ENCODE data around the gene C12orf54.

- no peak for TF ChIP-seq CTCF (IDR thresholded peaks at IDR 0.05; ENCODE audit: low read depth, low read length)
- no peak for TF ChIP-seq MAX (IDR thresholded peaks at IDR 0.05; ENCODE audit: low read depth, low read length)
- TF ChIP-seq POLR2A (IDR thresholded peaks at IDR 0.05; ENCODE audit: extremely low read depth, insufficient read length): no peak
Observed at GRCh38 chr12:48441069-48441468, 41.2 kb upstream of the C12orf54 start.

All from NB4 (cell line).